A549 treated with AZD9567 at 1 μM for 4 hours (cell line): ENCODE data around the gene SRRM1. TPM values are rescaled to one million over a fixed set of nuclear protein-coding genes. Genes with fewer than 3 reads are reported as not detected.

Experiments used
- total RNA-seq: library from RNA; stranded (reverse); fragments of 200-300 nt; extraction: Qiagen RNA extraction; gene quantifications from 5 replicates; pipeline ENCODE4 v1.2.3, GENCODE V29; 2022; ENCODE audit not compliant: insufficient read depth

SRRM1 gene
- 37.9 to 63.5 TPM (median 40.9 TPM) in 5 replicates for total RNA-seq

GRCh38 chr1:24642481-24643362 lies at the start of gene SRRM1:
Gene SRRM1, plus strand, starts transcription at chr1:24643302. Its CDS starts 25 bp downstream, at chr1:24643327.

Other genes starting within 250 kb of the SRRM1 start
- 5.0 to 7.5 TPM (median 5.3 TPM) in 5 replicates for gene STPG1, start 229.5 kb upstream of the SRRM1 start, total RNA-seq
- 5.2 to 9.1 TPM (median 6.4 TPM) in 5 replicates for gene NIPAL3, start 227.5 kb upstream of the SRRM1 start, total RNA-seq
- 11.1 to 20.7 TPM (median 13.8 TPM) in 5 replicates for gene RCAN3, start 140.5 kb upstream of the SRRM1 start, total RNA-seq
- 0.02 to 0.12 TPM (median 0.06 TPM) in 4 of 5 replicates, not detected in the other for gene NCMAP, start 87.2 kb upstream of the SRRM1 start, total RNA-seq
- 32.8 to 56.6 TPM (median 53.6 TPM) in 5 replicates for gene CLIC4, start 102.1 kb downstream of the SRRM1 start, total RNA-seq